Heart left ventricle (tissue), 13 donors: Measurements from ENCODE around the gene COX10.

ENCODE experiments used
- POLR2A ChIP-seq, 2 donors: fragments of 450-650 bp; IDR thresholded peaks; one replicate each; pipeline ENCODE4 v1.6.1; 2017; ENCODE audit warnings: antibody characterized with exemption in 2 of 2, mild to moderate bottlenecking in 2 of 2, moderate library complexity in 2 of 2
- TF ChIP-seq, protein P1 (sequence below), 12 donors: fragments of 200-600 bp; sonication (generic) in 4 of 12; IDR thresholded peaks; one replicate each; pipeline versions ENCODE4 v1.5.0 to v1.8.0; 2018 to 2022; ENCODE audit warnings: antibody characterized with exemption in 12 of 12, mild to moderate bottlenecking in 5 of 12
- donor health status: ischemic (EF 13 %, LVEDD 7.1; RV severe dilation, severe dysfunction).
- donor health status: DM: no; HTN: yes; CAD: no.
- donor health status: DM: no; HTN: no; CAD: no.
- donor health status: ischemic (EF 25% LVEDD 6.9; RV normal size, moderate dysfunction).
- donor health status: ischemic (EF 25% LVEDD 5.7; RV mildly dilated, moderate dysfunction).
- donor health status: ischemic (EF 35%, LVEDD 5.7; RV mildly dilated, moderate dysfunction).
- donor health status: nonischemic (EF 11% LVEDD 7.7; RV severe dilation, severe dysfunction).
- donor health status: DM: yes; HTN: yes; CAD: no.
- donor health status: PGD.
- donor health status: ischemic (EF 29% LVEDD 5.4; RV normal size, mild dysfunction).
- donor health status: nonischemic (EF 23%, LVEDD 6.1; RV moderate dilation, normal function).

DNA sequence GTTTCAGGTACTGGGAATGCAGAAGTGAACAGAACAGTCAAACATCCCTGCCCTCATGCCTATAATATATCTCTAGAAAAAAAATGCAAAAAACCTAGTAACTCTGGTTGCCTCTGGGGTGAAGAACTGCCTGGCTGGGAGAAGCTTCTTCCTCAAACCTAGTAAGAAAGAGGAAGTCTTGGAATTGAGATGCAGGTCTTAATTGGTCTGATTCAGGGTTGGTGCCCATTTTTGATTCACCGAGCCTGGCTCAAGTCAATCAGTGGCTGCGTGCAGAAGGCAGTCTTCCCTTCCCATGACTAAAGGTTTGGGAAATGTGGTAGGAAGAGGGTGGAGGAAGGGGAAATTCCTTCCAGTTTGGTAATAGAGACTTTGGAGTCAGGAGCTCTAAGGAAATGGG is 145.0 kb downstream of the COX10 start:
- no peak for TF ChIP-seq POLR2A (IDR thresholded peaks at IDR 0.05)
- TF ChIP-seq, protein P1, sequence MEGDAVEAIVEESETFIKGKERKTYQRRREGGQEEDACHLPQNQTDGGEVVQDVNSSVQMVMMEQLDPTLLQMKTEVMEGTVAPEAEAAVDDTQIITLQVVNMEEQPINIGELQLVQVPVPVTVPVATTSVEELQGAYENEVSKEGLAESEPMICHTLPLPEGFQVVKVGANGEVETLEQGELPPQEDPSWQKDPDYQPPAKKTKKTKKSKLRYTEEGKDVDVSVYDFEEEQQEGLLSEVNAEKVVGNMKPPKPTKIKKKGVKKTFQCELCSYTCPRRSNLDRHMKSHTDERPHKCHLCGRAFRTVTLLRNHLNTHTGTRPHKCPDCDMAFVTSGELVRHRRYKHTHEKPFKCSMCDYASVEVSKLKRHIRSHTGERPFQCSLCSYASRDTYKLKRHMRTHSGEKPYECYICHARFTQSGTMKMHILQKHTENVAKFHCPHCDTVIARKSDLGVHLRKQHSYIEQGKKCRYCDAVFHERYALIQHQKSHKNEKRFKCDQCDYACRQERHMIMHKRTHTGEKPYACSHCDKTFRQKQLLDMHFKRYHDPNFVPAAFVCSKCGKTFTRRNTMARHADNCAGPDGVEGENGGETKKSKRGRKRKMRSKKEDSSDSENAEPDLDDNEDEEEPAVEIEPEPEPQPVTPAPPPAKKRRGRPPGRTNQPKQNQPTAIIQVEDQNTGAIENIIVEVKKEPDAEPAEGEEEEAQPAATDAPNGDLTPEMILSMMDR (IDR thresholded peaks at IDR 0.05), result no peak
